Chondrocyte (in vitro differentiated cells): ENCODE results near the gene OSGEP. TPM values are rescaled to one million over a fixed set of nuclear protein-coding genes. Genes with fewer than 3 reads are reported as not detected.

Experiments used
- DNase-seq: peaks from one replicate; pipeline ENCODE4 v3.0.0; 2021; ENCODE audit warnings: mixed read lengths, low spot score
- H3K27ac Mint-ChIP-seq: one replicate; pipeline ENCODE4 v1.8.0; 2021; ENCODE audit warnings: mild to moderate bottlenecking, moderate library complexity, mixed read lengths; ENCODE audit not compliant: unreplicated experiment
- H3K27me3 Mint-ChIP-seq: 2 replicates; pipeline ENCODE4 v1.8.0; 2021; ENCODE audit warnings: low read depth, mixed read lengths
- H3K36me3 Mint-ChIP-seq: 2 replicates; pipeline ENCODE4 v1.8.0; 2021; ENCODE audit warnings: low read depth, mixed read lengths
- H3K4me1 Mint-ChIP-seq: 2 replicates; pipeline ENCODE4 v1.8.0; 2021; ENCODE audit warnings: low read depth, mild to moderate bottlenecking, mixed read lengths
- H3K4me3 Mint-ChIP-seq: one replicate; pipeline ENCODE4 v1.8.0; 2021; ENCODE audit warnings: mild to moderate bottlenecking, moderate library complexity, mixed read lengths; ENCODE audit not compliant: unreplicated experiment
- H3K9me3 Mint-ChIP-seq: 2 replicates; pipeline ENCODE4 v1.8.0; 2021; ENCODE audit warnings: low read depth, mixed read lengths
- CTCF ChIP-seq: fragments of 200-600 bp; sonication (generic); IDR thresholded peaks from 2 replicates; pipeline ENCODE4 v1.5.0; 2021; ENCODE audit warnings: antibody characterized with exemption, mild to moderate bottlenecking, moderate library complexity
- total RNA-seq: library from RNA; stranded (reverse); gene quantifications from 3 replicates; pipeline ENCODE4 v1.2.1, GENCODE V29; 2021

The OSGEP gene
- total RNA-seq, 1 donor from 2014 or later, result 26.0 TPM

- DNase-seq, result no peak
- Mint-ChIP-seq H3K27me3 (no peaks in the 10 kb centered on the region), H3K9me3 (no peaks in the 10 kb centered on the region), H3K27ac (no peak overlapping the region), H3K4me3 (no peak overlapping the region), H3K36me3 (peaks cover 49% of the 10 kb centered on the region), H3K4me1 (no peaks in the 10 kb centered on the region)
- no peak for TF ChIP-seq CTCF
Observed at GRCh38 chr14:20403521-20403920, 51.1 kb downstream of the OSGEP start.

GRCh38 chr14:20400965-20401593, 53.5 kb downstream of the OSGEP start:
- H3K9me3 Mint-ChIP-seq, result no peaks in the 10 kb centered on the region
- H3K4me3 Mint-ChIP-seq, result no peak overlapping the region
- no peaks in the 10 kb centered on the region for H3K27me3 Mint-ChIP-seq
- no peak for DNase-seq
- H3K4me1 Mint-ChIP-seq, result no peaks in the 10 kb centered on the region
- peaks cover 41% of the 10 kb centered on the region for H3K36me3 Mint-ChIP-seq
- H3K27ac Mint-ChIP-seq, result no peak overlapping the region
- no peak for TF ChIP-seq CTCF

GRCh38 chr14:20400589-20400964, 54.0 kb downstream of the OSGEP start:
- Mint-ChIP-seq H3K27me3 (no peaks in the 10 kb centered on the region), H3K4me1 (no peaks in the 10 kb centered on the region), H3K9me3 (no peaks in the 10 kb centered on the region), H3K27ac (no peak overlapping the region), H3K4me3 (no peak overlapping the region), H3K36me3 (peaks cover 44% of the 10 kb centered on the region)
- no peak for DNase-seq
- TF ChIP-seq CTCF, result no peak

- no peak for DNase-seq
- no peaks in the 10 kb centered on the region for H3K9me3 Mint-ChIP-seq
- no peak overlapping the region for H3K4me3 Mint-ChIP-seq
- H3K4me1 Mint-ChIP-seq, result no peaks in the 10 kb centered on the region
- no peak for TF ChIP-seq CTCF
- H3K27ac Mint-ChIP-seq, result no peak overlapping the region
- no peaks in the 10 kb centered on the region for H3K27me3 Mint-ChIP-seq
- peaks cover 36% of the 10 kb centered on the region for H3K36me3 Mint-ChIP-seq
Observed at GRCh38 chr14:20397511-20397910, 57.1 kb downstream of the OSGEP start.

Other genes starting within 250 kb of the OSGEP start
- gene OR11H6, start 231.1 kb downstream of the OSGEP start, total RNA-seq, result not detected in 3 replicates
- gene OR11H7, start 225.8 kb downstream of the OSGEP start, total RNA-seq, result not detected in 3 replicates
- gene OR11H4, start 215.5 kb downstream of the OSGEP start, total RNA-seq, result not detected in 3 replicates
- 16.3 to 29.5 TPM (median 17.3 TPM) in 3 replicates for gene TTC5, start 148.9 kb downstream of the OSGEP start, total RNA-seq
- 32.6 to 41.2 TPM (median 34.7 TPM) in 3 replicates for gene CCNB1IP1, start 121.5 kb downstream of the OSGEP start, total RNA-seq
- gene PARP2, start 111.2 kb downstream of the OSGEP start, total RNA-seq, result 16.2 to 27.3 TPM (median 19.4 TPM) in 3 replicates
- 19.2 to 32.7 TPM (median 22.8 TPM) in 3 replicates for gene TEP1, start 41.3 kb downstream of the OSGEP start, total RNA-seq
- not detected in 3 replicates for gene KLHL33, start 18.6 kb downstream of the OSGEP start, total RNA-seq
- gene APEX1, start 414 bp upstream of the OSGEP start, total RNA-seq, result 141 to 168 TPM (median 142 TPM) in 3 replicates
- gene PIP4P1, start 6.6 kb upstream of the OSGEP start, total RNA-seq, result 31.0 to 36.9 TPM (median 32.0 TPM) in 3 replicates
- gene PNP, start 14.6 kb upstream of the OSGEP start, total RNA-seq, result 25.0 to 34.8 TPM (median 26.7 TPM) in 3 replicates
- 0.72 TPM in 1 of 3 replicates, not detected in the others for gene RNASE10, start 50.7 kb upstream of the OSGEP start, total RNA-seq
- gene RNASE9, start 106.2 kb upstream of the OSGEP start, total RNA-seq, result not detected in 3 replicates
- not detected in 3 replicates for gene RNASE11, start 133.2 kb upstream of the OSGEP start, total RNA-seq
- gene RNASE12, start 136.6 kb upstream of the OSGEP start, total RNA-seq, result not detected in 3 replicates
- gene OR6S1, start 186.9 kb upstream of the OSGEP start, total RNA-seq, result not detected in 3 replicates
- 23.6 to 32.1 TPM (median 28.5 TPM) in 3 replicates for gene RNASE4, start 229.7 kb upstream of the OSGEP start, total RNA-seq
- gene ANG, start 234.0 kb upstream of the OSGEP start, total RNA-seq, result 7.3 to 10.2 TPM (median 9.1 TPM) in 3 replicates